Measurements from ENCODE around the gene ZNF782. TPM values are rescaled to one million over a fixed set of nuclear protein-coding genes. Genes with fewer than 3 reads are reported as not detected.

Gene ZNF782
- total and polyA plus RNA-seq, 2 donors from 2014 or later: 2.7 to 7.0 TPM

- TF ChIP-seq CTCF (IDR thresholded peaks at IDR 0.05; ENCODE audit: borderline replicate concordance, extremely low read depth, insufficient read depth): no peak
- intact Hi-C loops (cut with DNase I): loop anchor here (10.0 kb wide), 1 partner anchor 537 kb away; no protein-coding TSS in a partner anchor
- DNase-seq (no peak), FAIRE-seq (no peak)
- Histone ChIP-seq H3K9ac (ENCODE audit: low read length in 3 of 3) (no peak overlapping the region), H3K27ac (ENCODE audit: low read depth in 2 of 2, low read length in 2 of 2) (no peak overlapping the region), H3K9me3 (ENCODE audit: control insufficient read depth in 2 of 3, insufficient read depth in 1 of 3, low read length in 3 of 3) (no peaks in the 10 kb centered on the region), H3K36me3 (ENCODE audit: control insufficient read depth in 2 of 3, insufficient read depth in 3 of 3, low read length in 3 of 3) (no peaks in the 10 kb centered on the region), H3K4me1 (ENCODE audit: control insufficient read depth in 2 of 3, insufficient read depth in 2 of 3, low read depth in 1 of 3, low read length in 3 of 3) (peaks cover 0 to 5% (median 4%) of the 10 kb centered on the region in 3 donors), H3K27me3 (ENCODE audit: control insufficient read depth, insufficient read depth, low read length) (no peaks in the 10 kb centered on the region), H3K4me3 (ENCODE audit: low read length in 3 of 3) (no peak overlapping the region)
Measured at GRCh38 chr9:96858018-96858573, 3.8 kb upstream of the ZNF782 start.

- H3K27ac ChIP-seq (ENCODE audit: low read depth in 2 of 2, low read length in 2 of 2): no peak overlapping the region
- H3K36me3 ChIP-seq (ENCODE audit: control insufficient read depth in 2 of 3, insufficient read depth in 3 of 3, low read length in 3 of 3): no peaks in the 10 kb centered on the region
- no peak overlapping the region for H3K4me3 ChIP-seq (ENCODE audit: low read length in 3 of 3)
- H3K4me1 ChIP-seq (ENCODE audit: control insufficient read depth in 2 of 3, insufficient read depth in 2 of 3, low read depth in 1 of 3, low read length in 3 of 3): peaks cover 0 to 9% (median 8%) of the 10 kb centered on the region in 3 donors
- H3K9me3 ChIP-seq (ENCODE audit: control insufficient read depth in 2 of 3, insufficient read depth in 1 of 3, low read length in 3 of 3): no peaks in the 10 kb centered on the region
- H3K9ac ChIP-seq (ENCODE audit: low read length in 3 of 3): no peak overlapping the region
- FAIRE-seq (no peak), DNase-seq (peak; percentile 71 to 84 (median 77))
- no peaks in the 10 kb centered on the region for H3K27me3 ChIP-seq (ENCODE audit: control insufficient read depth, insufficient read depth, low read length)
- intact Hi-C loops (cut with DNase I): loop anchor here (10.0 kb wide), 1 partner anchor 538 kb away; no protein-coding TSS in a partner anchor
- TF ChIP-seq CTCF (IDR thresholded peaks at IDR 0.05; ENCODE audit: borderline replicate concordance, extremely low read depth, insufficient read depth): peak; percentile 83
Measured at GRCh38 chr9:96856363-96857286, 2.3 kb upstream of the ZNF782 start.

GRCh38 chr9:96854651-96855273 is 448 bp upstream of the ZNF782 start:
- peak in 1 of 5 donors; percentile 63 for DNase-seq
- H3K36me3 ChIP-seq (ENCODE audit: control insufficient read depth in 2 of 3, insufficient read depth in 3 of 3, low read length in 3 of 3): no peaks in the 10 kb centered on the region
- FAIRE-seq: no peak
- H3K27ac ChIP-seq (ENCODE audit: low read depth in 2 of 2, low read length in 2 of 2): no peak overlapping the region
- intact Hi-C loops (cut with DNase I): loop anchor here (10.0 kb wide), 1 partner anchor 540 kb away; no protein-coding TSS in a partner anchor
- no peaks in the 10 kb centered on the region for H3K27me3 ChIP-seq (ENCODE audit: control insufficient read depth, insufficient read depth, low read length)
- H3K9me3 ChIP-seq (ENCODE audit: control insufficient read depth in 2 of 3, insufficient read depth in 1 of 3, low read length in 3 of 3): no peaks in the 10 kb centered on the region
- no peak for TF ChIP-seq CTCF (IDR thresholded peaks at IDR 0.05; ENCODE audit: borderline replicate concordance, extremely low read depth, insufficient read depth)
- peaks cover 0 to 9% (median 8%) of the 10 kb centered on the region in 3 donors for H3K4me1 ChIP-seq (ENCODE audit: control insufficient read depth in 2 of 3, insufficient read depth in 2 of 3, low read depth in 1 of 3, low read length in 3 of 3)
- peak overlapping the region in 1 of 3 donors; percentile 47 for H3K9ac ChIP-seq (ENCODE audit: low read length in 3 of 3)
- peak overlapping the region; percentile 58 to 83 (median 82) for H3K4me3 ChIP-seq (ENCODE audit: low read length in 3 of 3)
